Thoracic aorta endothelial cell (primary cell): ENCODE results near the gene MKLN1. TPM values are rescaled to one million over a fixed set of nuclear protein-coding genes. Genes with fewer than 3 reads are reported as not detected.

ENCODE experiments used
- total RNA-seq: library from RNA; depleted of rRNA; stranded (reverse); fragments of >200 nt; gene quantifications from 2 replicates; pipeline ENCODE4 v1.2.3, GENCODE V29; 2012

The MKLN1 gene
- total RNA-seq, result 50.0 and 54.3 TPM in 2 replicates

DNA sequence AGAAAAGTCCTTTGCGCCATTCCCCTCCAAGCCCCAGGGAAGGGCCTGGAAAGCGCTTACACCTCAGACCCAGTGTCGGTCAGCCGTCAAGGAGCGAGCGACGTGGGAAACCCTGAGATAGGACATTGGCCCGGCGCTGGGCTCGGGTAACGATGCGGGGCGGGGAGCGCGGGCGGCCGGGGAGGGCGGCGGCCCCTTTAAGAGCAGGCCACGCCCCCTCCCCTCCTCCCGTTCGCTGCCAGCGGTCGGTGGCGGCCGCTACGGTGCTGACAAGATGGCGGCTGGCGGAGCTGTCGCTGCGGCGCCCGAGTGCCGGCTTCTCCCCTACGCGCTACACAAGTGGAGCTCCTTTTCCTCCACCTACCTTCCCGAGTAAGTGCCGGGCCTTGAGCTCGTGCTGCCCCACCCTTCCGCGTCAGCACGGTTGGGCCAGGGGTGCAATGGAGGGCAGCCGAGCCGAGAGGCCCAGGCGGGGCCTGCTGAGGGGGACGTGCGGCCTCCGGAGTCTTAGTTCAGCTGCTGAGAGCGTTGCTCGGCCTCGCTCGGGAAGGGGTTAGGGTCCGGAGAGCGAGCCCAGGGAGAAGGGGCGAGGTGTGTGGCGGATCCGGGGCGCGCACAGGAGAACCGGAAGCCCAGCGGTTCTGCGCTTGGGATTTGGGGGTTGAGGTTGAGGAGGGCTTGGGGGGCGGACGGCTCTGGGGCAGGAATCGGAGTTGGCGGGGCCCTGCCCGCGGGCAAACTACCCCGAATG is at the start of gene MKLN1:
MKLN1 (plus strand) TSS at position 251 of the 751 bp plus-strand sequence; CDS start at position 275, 24 bp downstream.

Other genes starting within 250 kb of the MKLN1 start
- 205 and 263 TPM in 2 replicates for gene PODXL, start 228.8 kb downstream of the MKLN1 start, total RNA-seq